Endodermal cell (in vitro differentiated cells): ENCODE measurements around the gene PCGF3. TPM values are rescaled to one million over a fixed set of nuclear protein-coding genes. Genes with fewer than 3 reads are reported as not detected.

Experiments used
- DNase-seq: peaks from one replicate; pipeline ENCODE4 v3.0.0-alpha.2; 2017
- H3K27ac ChIP-seq: 2 replicates; pipeline ENCODE4 v1.5.1; 2013; ENCODE audit warnings: mild to moderate bottlenecking, low read depth, low read length, moderate library complexity
- H3K27me3 ChIP-seq: 2 replicates; pipeline ENCODE4 v1.6.1; 2013; ENCODE audit warnings: mild to moderate bottlenecking, low read length, moderate library complexity; ENCODE audit not compliant: insufficient read depth, control insufficient read depth, poor library complexity, severe bottlenecking
- H3K36me3 ChIP-seq: 2 replicates; pipeline ENCODE4 v1.7.0; 2013; ENCODE audit warnings: mild to moderate bottlenecking, low read length, moderate library complexity; ENCODE audit not compliant: control insufficient read depth, insufficient read depth
- H3K4me1 ChIP-seq: one replicate; pipeline ENCODE4 v1.7.0; 2013; ENCODE audit warnings: low read length; ENCODE audit not compliant: control insufficient read depth, insufficient read depth
- H3K4me3 ChIP-seq: 2 replicates; pipeline ENCODE4 v1.5.1; 2013; ENCODE audit warnings: mild to moderate bottlenecking, low read length, moderate library complexity
- H3K9ac ChIP-seq: 2 replicates; pipeline ENCODE4 v1.6.1; 2013; ENCODE audit warnings: mild to moderate bottlenecking, low read length, moderate library complexity; ENCODE audit not compliant: poor library complexity, severe bottlenecking; ENCODE audit errors: extremely low read depth
- H3K9me3 ChIP-seq: 2 replicates; pipeline ENCODE4 v1.6.1; 2013; ENCODE audit warnings: mild to moderate bottlenecking, low read length, moderate library complexity; ENCODE audit not compliant: control insufficient read depth
- H3K27ac Mint-ChIP-seq: 2 replicates; pipeline ENCODE4 v1.8.0; 2020; ENCODE audit warnings: mixed read lengths
- H3K27me3 Mint-ChIP-seq: 2 replicates; pipeline ENCODE4 v1.8.0; 2021; ENCODE audit warnings: mild to moderate bottlenecking, mixed read lengths; ENCODE audit not compliant: insufficient read depth
- H3K36me3 Mint-ChIP-seq: 2 replicates; pipeline ENCODE4 v1.8.0; 2020; ENCODE audit warnings: low read depth, mixed read lengths
- H3K4me1 Mint-ChIP-seq: 2 replicates; pipeline ENCODE4 v1.8.0; 2020; ENCODE audit warnings: mixed read lengths
- H3K4me3 Mint-ChIP-seq: 2 replicates; pipeline ENCODE4 v1.8.0; 2020; ENCODE audit warnings: mild to moderate bottlenecking, moderate library complexity, mixed read lengths
- H3K9me3 Mint-ChIP-seq: 2 replicates; pipeline ENCODE4 v1.8.0; 2020; ENCODE audit warnings: mild to moderate bottlenecking, mixed read lengths
- CTCF ChIP-seq: fragments of 200-600 bp; sonication (generic); conservative IDR thresholded peaks from 2 replicates; pipeline ENCODE4 v1.5.0; 2021; ENCODE audit warnings: antibody characterized with exemption, mild to moderate bottlenecking
- WGBS, 2 experiments: methylation state at CpG; one replicate each; pipeline versions ENCODE4 v1.1.5 to v1.1.7; 2013; ENCODE audit warnings: missing lambda C conversion rate in 2 of 2, mixed read lengths in 1 of 2; ENCODE audit not compliant: insufficient coverage in 1 of 2, insufficient read length in 1 of 2; 5-methylcytosine and 5-hydroxymethylcytosine counted together
- total RNA-seq, 2 donors: library from RNA; stranded (reverse); fragmentation: NEBNext Ultra II Directional in 1 of 2; extraction: Animal tissue kit (Norgen Biotek cat#: 25700) in 1 of 2; gene quantifications; 2 replicates in 1 of 2; 3 replicates in 1 of 2; pipeline ENCODE4 v1.2.1, GENCODE V29; 2021

PCGF3 gene
- total RNA-seq, 2 donors from 2014 or later = 53.1 to 64.0 TPM

GRCh38 chr4:739569-739968 is 33.9 kb downstream of the PCGF3 start:
- no peak for DNase-seq
- peaks cover 7% of the 10 kb centered on the region for H3K9me3 Mint-ChIP-seq
- Histone ChIP-seq H3K36me3 (peaks cover 74% of the 10 kb centered on the region), H3K9me3 (no peaks in the 10 kb centered on the region), H3K27me3 (no peaks in the 10 kb centered on the region), H3K27ac (no peak overlapping the region), H3K4me3 (no peak overlapping the region), H3K9ac (no peak overlapping the region), H3K4me1 (no peaks in the 10 kb centered on the region)
- H3K4me3 Mint-ChIP-seq = no peak overlapping the region
- no peak overlapping the region for H3K27ac Mint-ChIP-seq
- H3K36me3 Mint-ChIP-seq = peaks cover 56% of the 10 kb centered on the region
- no peaks in the 10 kb centered on the region for H3K27me3 Mint-ChIP-seq
- no peaks in the 10 kb centered on the region for H3K4me1 Mint-ChIP-seq
- no peak for TF ChIP-seq CTCF
- WGBS, 2 experiments = 95 to 96% methylated on average over 22 of the region's 22 CpGs

- TF ChIP-seq CTCF = no peak
- no peaks in the 10 kb centered on the region for H3K4me1 ChIP-seq
- Mint-ChIP-seq H3K4me3 (no peak overlapping the region), H3K27ac (no peak overlapping the region), H3K36me3 (peaks cover 52% of the 10 kb centered on the region), H3K27me3 (no peaks in the 10 kb centered on the region), H3K9me3 (peaks cover 7% of the 10 kb centered on the region), H3K4me1 (no peaks in the 10 kb centered on the region)
- no peak overlapping the region for H3K4me3 ChIP-seq
- no peak overlapping the region for H3K27ac ChIP-seq
- no peaks in the 10 kb centered on the region for H3K9me3 ChIP-seq
- no peak overlapping the region for H3K9ac ChIP-seq
- 93 to 96% methylated on average over 8 to 12 of the region's 12 CpGs for WGBS, 2 experiments
- no peaks in the 10 kb centered on the region for H3K27me3 ChIP-seq
- DNase-seq = no peak
- peaks cover 70% of the 10 kb centered on the region for H3K36me3 ChIP-seq
Observed at GRCh38 chr4:740011-740410, 34.4 kb downstream of the PCGF3 start.

- H3K27ac Mint-ChIP-seq = no peak overlapping the region
- H3K4me1 Mint-ChIP-seq = no peaks in the 10 kb centered on the region
- 93 to 98% methylated on average over 19 of the region's 19 CpGs for WGBS, 2 experiments
- no peaks in the 10 kb centered on the region for H3K27me3 ChIP-seq
- peaks cover 45% of the 10 kb centered on the region for H3K36me3 Mint-ChIP-seq
- H3K27me3 Mint-ChIP-seq = no peaks in the 10 kb centered on the region
- no peak overlapping the region for H3K4me3 Mint-ChIP-seq
- H3K27ac ChIP-seq = no peak overlapping the region
- H3K9ac ChIP-seq = no peak overlapping the region
- H3K4me1 ChIP-seq = no peaks in the 10 kb centered on the region
- no peak overlapping the region for H3K4me3 ChIP-seq
- no peak for TF ChIP-seq CTCF
- H3K9me3 ChIP-seq = no peaks in the 10 kb centered on the region
- H3K9me3 Mint-ChIP-seq = peaks cover 7% of the 10 kb centered on the region
- peaks cover 67% of the 10 kb centered on the region for H3K36me3 ChIP-seq
- no peak for DNase-seq
Observed at GRCh38 chr4:740656-741282, 35.1 kb downstream of the PCGF3 start.
